Occipital lobe (tissue), 2 donors: ENCODE measurements around the gene IER2. TPM values are rescaled to one million over a fixed set of nuclear protein-coding genes. Genes with fewer than 3 reads are reported as not detected.
"Not testable (repeated sequence)": the region's sequence is repeated elsewhere in the genome, so short reads cannot be mapped to it uniquely, and the experiment has no call there.

Experiments
- DNase-seq: peaks from one replicate; lab custom pipeline; 2025; lab: John Stamatoyannopoulos, UW
- total RNA-seq: library from RNA; depleted of rRNA; stranded (reverse); fragments of >200 nt; gene quantifications from one replicate; pipeline ENCODE4 v1.2.3, GENCODE V29; 2014

The IER2 gene
- total RNA-seq, 1 donor from 2014 or later, result 9.4 TPM

DNA sequence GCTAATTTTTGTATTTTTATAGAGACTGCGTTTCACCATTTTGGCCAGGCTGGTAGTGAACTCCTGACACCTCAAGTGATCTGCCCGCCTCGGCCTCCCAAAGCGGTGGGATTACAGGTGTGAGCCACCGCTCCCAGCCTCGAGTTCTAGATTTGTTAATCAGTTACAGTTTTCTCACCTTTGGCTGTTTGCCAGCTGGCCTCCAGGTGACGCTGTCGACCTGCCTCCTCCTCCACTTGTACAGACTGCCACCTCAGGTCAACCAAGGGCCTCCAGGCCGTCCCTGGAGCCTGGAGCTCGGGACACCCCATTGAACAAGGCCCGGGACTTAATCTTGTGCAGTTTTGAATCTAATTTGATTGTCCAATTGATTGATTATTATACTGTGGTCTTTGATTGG, 45.5 kb downstream of the IER2 start:
- no peak for DNase-seq

GRCh38 chr19:13198634-13199033, 48.4 kb downstream of the IER2 start:
- no peak for DNase-seq

GRCh38 chr19:13202112-13202511, 51.9 kb downstream of the IER2 start:
- not testable (repeated sequence) for DNase-seq

Other genes starting within 250 kb of the IER2 start
- gene SYCE2, start 231.1 kb upstream of the IER2 start, total RNA-seq, result not detected
- gene FARSA, start 216.7 kb upstream of the IER2 start, total RNA-seq, result 46.8 TPM
- gene CALR, start 211.8 kb upstream of the IER2 start, total RNA-seq, result 280 TPM
- gene RAD23A, start 204.5 kb upstream of the IER2 start, total RNA-seq, result 21.8 TPM
- 13.3 TPM for gene GADD45GIP1, start 193.2 kb upstream of the IER2 start, total RNA-seq
- gene DAND5, start 180.8 kb upstream of the IER2 start, total RNA-seq, result not detected
- gene NFIX, start 154.9 kb upstream of the IER2 start, total RNA-seq, result 124 TPM
- gene LYL1, start 47.6 kb upstream of the IER2 start, total RNA-seq, result 3.3 TPM
- gene TRMT1, start 33.7 kb upstream of the IER2 start, total RNA-seq, result 27.1 TPM
- 13.1 TPM for gene NACC1, start 32.1 kb upstream of the IER2 start, total RNA-seq
- 20.3 TPM for gene STX10, start within 50 bp of the IER2 start, total RNA-seq